GM19351 (cell line): ENCODE measurements around the gene RPL22.

Experiments used
- ATAC-seq: cut with Tn5 transposase; IDR thresholded peaks from one replicate; pipeline ENCODE4 v1.9.1; 2021; ENCODE audit warnings: mild to moderate bottlenecking, moderate library complexity; ENCODE audit not compliant: unreplicated experiment

RPL22 gene

GRCh38 chr1:6157132-6157527 is 42.3 kb downstream of the RPL22 start:
- ATAC-seq: no peak

- ATAC-seq: no peak
These were observed 44.7 kb downstream of the RPL22 start for GRCh38 chr1:6154525-6155319.

GRCh38 chr1:6152882-6153281 is 46.5 kb downstream of the RPL22 start:
- no peak for ATAC-seq

- no peak for ATAC-seq
These were observed 47.2 kb downstream of the RPL22 start for GRCh38 chr1:6152181-6152580.

- ATAC-seq: no peak
These were observed 48.0 kb downstream of the RPL22 start for GRCh38 chr1:6151291-6151822.

GRCh38 chr1:6150006-6150938 is 49.1 kb downstream of the RPL22 start:
- ATAC-seq: no peak

- no peak for ATAC-seq
These were observed 49.8 kb downstream of the RPL22 start for GRCh38 chr1:6149597-6149996.

- ATAC-seq: peak; percentile 63
These were observed 50.7 kb downstream of the RPL22 start for GRCh38 chr1:6148497-6149241.

GRCh38 chr1:6145864-6146410 is 53.5 kb downstream of the RPL22 start:
- no peak for ATAC-seq

GRCh38 chr1:6145396-6145750 is 54.0 kb downstream of the RPL22 start:
- no peak for ATAC-seq

GRCh38 chr1:6144647-6145395 is 54.6 kb downstream of the RPL22 start:
- ATAC-seq: no peak

- ATAC-seq: no peak
These were observed 55.2 kb downstream of the RPL22 start for GRCh38 chr1:6144175-6144574.

- no peak for ATAC-seq
These were observed 56.0 kb downstream of the RPL22 start for GRCh38 chr1:6143395-6143794.

- no peak for ATAC-seq
These were observed 56.7 kb downstream of the RPL22 start for GRCh38 chr1:6142734-6143133.

GRCh38 chr1:6142036-6142621 is 57.3 kb downstream of the RPL22 start:
- ATAC-seq: no peak

GRCh38 chr1:6141592-6141991 is 57.8 kb downstream of the RPL22 start:
- peak; percentile 70 for ATAC-seq

GRCh38 chr1:6140413-6140812 is 59.0 kb downstream of the RPL22 start:
- ATAC-seq: no peak

GRCh38 chr1:6137758-6138157 is 61.6 kb downstream of the RPL22 start:
- no peak for ATAC-seq

- ATAC-seq: no peak
These were observed 62.7 kb downstream of the RPL22 start for GRCh38 chr1:6136516-6137220.
